GM20431 (cell line): Measurements from ENCODE around the gene SEMA3A.

ENCODE experiments used
- in situ Hi-C: fragments of 300-500 bp; cut with MseI, MboI; formaldehyde crosslinking; loops from one replicate; pipeline ENCODE4 v1.15.0; 2020; ENCODE audit warnings: low sequenced_read_pairs; ENCODE audit not compliant: unreplicated experiment

SEMA3A gene

DNA sequence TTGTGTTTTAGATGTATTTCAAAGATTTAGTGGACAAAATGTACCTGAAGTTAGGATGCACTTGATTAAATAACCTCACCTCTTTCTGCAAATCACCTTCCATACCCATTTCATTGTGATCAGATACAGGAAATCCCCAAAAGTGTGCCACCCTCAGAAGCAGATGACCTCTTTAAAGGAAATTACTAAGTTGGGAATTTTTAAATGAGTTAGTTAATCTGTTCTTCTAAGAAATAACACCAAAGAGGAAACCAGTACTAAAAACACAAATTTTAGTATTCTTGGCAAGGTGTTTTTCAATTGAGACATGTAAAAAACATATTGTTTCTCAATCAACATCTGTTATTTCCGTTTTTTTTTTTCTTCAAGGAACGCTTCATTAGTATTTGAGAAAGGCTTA, 4.6 kb upstream of the SEMA3A start:
- in situ Hi-C loops, result no loop called here

DNA sequence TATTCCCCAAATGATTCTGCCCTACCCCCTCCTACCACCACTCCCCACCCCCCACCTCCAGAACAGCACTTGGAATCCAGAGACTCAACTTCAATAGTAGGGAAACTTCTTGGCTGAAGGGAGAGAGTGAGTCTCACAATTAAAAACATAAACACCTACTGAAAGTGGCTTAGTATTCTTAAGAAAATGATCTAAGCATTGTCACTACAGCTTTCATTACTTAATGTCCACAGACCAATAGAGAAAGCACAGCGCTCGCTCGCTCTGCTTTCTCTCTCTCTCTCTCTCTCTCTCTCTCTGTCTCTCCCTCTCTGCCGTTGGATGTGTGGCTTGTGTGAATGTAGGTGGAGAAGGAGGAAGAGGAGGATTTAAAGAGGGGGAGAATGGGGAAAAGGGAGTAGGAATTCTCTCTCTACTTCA, 1.5 kb upstream of the SEMA3A start:
- in situ Hi-C loops, result no loop called here

DNA sequence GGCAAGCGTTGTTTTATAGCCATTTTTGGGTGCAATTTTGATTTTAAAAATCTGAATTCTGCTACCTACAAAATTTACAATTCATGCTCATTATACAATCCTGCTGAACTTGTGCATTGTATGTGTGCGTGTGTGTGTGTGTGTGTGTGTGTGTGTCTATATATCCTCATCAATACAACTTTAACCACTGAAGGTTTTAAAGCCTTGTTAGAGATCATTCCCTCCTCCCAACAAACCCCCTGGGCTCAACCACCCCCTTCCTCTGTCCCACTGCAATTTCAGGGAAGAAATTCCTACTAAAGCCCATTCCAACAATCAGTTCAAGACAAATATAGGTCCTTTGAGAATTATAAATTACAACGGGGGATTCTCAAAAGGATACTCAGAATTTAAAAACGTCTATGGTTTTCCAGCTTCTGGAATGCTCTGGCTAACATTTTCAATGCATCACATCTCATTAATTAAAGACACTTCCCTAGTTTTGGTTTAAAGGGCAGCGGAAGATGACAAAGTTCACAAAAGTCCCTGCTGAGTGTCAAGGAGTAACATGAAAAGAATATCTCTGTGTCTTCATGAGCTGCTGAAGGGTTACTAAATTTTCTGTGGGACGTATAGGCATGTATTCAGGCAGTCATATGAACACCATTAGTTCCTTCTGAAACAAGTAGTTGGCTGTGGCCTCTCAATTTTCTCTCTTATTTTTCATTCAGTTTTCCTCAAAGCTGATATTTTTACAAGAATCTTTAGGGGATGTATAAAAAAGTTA, 889 bp upstream of the SEMA3A start:
- in situ Hi-C loops, result no loop called here

DNA sequence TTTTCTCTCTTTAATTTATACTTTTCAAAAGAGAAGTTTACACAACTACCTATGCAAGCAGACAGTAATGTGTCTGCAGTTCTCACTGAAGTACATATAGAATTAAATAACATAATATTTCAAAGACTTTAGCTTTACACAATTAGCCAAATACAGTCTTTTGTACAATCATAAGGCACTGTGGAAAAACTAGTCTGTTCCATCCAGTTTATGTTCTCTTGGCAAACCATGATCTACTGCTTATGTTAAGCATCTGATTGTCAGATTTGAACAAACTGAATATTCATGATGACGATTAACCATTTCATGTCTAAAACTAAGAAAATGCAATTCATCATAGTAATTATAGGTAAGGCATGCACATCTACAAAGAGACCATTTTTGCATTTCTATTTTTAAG, 842 bp downstream of the SEMA3A start:
- in situ Hi-C loops, result no loop called here

DNA sequence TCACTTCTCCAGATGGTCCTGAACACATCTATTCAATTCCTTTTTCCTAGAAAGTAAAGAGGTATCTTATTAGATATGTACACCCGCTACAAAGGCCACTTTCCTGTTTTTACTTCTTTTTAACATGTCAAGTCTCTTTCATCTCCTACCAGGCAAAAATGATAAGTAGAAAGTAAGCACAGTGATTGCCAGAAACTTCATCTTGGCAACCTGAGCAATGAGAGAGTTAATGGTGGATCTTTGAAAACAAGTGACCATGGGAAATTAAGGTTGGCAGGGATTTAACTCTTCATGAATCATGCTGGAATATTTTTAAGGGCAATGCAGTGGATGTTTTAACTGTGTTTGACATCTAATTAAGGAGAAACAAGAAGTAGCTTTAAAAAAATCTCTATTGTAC, 2.7 kb downstream of the SEMA3A start:
- in situ Hi-C loops, result no loop called here

DNA sequence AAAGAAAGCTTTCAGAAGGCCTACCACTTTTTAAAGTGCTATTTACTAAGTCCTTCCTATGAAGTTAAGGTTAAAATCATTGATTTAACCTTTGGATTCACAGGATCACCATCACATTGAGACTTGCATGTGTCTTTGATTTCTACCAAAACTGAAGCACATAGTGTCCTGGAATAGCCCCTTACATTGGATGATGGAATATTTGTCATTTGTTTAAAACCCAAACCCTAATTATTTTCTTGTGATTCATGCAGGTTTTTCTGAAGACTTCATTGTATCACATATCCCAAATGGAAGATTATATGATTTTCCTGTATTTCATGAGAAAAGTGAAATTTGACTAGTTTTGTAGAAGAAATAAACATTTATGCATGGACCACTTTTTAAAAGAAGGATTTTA, 3.3 kb downstream of the SEMA3A start:
- in situ Hi-C loops, result no loop called here

DNA sequence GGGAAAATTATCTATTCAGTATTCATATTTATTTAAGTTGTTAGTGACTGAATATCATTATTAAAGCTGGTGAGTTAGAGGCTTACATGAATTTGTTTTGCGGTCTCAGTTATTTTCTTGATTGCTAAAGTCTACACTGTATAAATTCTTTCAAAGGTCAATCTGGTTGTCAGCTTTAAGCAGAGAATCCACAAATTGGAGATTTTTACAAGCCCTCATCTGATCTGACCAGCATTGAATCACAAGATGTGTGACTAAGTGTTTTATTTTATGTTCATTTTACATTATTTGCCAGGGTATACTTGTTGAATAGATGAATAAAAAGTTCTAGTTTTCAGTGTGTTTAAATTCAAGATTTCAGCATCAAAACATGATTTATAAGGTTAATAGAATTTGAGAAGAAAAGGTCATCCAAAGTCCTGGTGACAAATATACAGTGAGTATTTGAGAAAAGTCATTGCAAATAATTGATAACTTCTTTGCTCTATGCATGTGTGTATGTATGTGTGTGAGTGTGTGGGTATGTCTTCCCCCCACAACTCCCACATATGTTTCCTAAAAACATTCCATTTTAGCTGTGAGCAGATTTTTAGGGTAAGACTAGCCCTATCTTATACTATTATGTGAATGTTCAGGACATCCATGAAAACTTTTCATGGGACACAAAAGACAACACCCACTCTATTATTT, 4.4 kb downstream of the SEMA3A start:
- in situ Hi-C loops, result no loop called here

DNA sequence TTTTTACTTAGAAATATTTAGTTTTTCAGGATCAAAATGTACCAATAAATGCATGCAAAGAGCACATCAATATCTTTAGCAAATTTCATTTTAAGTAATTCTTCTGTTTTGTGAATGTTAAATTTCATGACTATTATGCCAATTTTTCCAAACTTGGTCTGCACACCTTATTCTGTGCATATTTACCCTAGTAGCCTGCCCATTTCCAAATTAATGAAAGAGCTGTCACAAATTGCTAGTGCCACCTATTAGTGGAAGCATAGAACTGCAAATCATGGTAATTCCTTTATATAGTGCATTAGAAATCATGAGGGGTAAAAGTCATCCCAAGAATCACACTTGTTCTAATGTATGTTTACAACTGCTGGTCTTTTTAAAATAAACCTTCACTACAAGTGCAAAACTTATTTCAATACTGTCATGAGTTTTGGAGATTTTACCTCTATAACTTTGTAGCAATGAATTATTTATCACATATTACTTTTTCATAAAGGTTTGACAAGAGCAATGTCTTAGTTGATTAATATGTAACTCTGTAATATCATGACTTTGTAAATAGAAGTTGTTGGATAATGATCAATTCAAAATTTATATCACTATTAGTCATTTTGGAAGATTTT, 5.7 kb downstream of the SEMA3A start:
- in situ Hi-C loops, result no loop called here

DNA sequence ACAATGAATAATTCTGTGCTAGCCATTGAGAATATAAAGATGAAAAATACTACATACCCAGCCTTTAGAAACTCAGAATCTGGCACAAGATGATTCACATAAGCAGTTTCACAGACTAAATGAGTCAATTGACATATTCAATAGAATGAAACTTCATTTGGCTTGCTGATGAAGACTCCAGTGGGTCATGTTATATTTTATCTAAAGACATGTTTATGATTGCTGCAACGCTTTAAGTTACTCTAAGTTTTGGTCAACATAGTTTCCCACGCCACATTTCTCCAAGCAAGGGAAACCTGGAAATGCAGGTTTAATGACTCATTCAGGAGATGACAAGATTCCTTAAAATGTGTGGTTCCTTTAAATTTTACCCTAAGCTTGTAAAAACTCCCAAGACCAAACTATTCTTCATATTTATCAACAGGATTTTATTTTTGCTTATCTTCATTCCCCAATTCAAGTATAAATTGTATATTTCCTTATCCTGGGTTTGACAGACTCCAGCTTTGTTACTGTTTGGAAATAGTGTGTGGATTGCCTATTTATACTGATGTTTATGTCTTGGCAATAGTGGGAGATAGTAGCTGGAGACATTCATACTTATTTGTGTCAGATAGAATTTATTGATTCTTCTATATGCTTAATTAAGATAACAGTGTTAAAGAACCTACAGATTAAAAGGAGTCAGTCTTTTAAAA, 6.6 kb downstream of the SEMA3A start:
- in situ Hi-C loops, result no loop called here

DNA sequence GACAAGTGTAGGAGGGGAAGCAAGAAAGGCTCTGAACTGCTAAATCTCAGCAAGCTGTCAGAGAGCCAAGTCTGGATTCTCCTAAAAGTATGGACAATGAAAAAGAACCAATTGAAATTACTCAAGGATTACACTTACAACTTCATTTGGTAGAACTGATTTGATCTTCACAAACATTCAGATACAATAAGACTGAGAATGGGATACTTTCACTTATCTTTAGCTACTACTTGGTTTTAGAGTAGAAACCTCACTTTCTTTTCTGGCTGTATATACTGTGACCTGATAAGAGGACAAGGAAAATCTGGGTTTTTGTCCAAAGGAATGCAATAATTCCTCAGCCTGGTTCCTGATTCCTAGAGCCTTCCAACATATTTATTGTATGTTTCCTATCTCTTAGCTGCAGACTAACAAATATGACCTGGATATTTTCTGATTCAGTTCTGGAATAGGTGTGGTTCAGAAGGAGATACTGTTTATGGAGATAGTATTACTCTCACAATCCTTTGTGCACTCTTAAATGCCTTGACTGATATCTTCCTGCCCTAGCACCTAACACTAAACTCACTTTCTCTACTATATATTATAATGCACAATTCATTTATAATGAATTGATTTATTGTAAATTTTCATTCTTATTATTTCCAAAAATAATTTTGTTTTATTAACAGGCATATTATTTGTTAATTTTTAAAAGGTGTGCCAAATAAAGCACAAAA, 7.3 kb downstream of the SEMA3A start:
- in situ Hi-C loops, result no loop called here

DNA sequence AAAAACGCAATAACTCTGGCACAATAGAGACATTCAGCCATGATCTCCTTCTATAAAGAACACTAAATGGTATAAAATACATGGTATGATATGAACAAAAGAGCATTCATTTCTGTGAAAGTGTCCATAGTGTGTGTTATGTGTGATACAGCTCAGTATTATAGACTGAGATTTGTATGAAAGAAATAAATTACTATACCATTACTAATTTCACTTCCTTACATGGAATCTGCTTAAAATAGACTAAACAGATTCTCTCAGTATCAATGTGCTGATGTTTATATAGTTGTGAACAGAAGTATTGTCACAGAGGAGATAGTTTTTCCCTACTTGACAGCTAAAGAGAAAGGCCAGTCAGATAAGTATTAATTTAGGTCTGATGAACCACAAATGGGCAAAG, 10.8 kb downstream of the SEMA3A start:
- in situ Hi-C loops, result no loop called here

DNA sequence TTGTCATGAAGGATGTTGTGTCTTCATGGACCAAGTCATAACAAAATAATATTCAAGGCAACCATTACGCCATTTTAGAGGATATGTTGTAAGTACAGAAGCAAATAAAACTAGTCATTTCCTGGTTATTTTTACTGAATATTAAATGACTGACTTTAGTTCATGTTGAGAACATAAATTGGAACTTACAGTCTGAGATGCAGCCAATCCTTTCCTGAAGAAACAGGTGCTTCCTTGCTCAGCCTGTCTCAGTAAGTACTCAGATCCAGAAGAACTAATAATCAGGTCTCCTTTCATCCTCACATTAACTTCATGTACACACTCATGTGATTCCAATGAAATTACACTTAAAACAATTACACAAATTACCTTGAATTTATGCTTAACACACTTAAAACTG, 12.3 kb downstream of the SEMA3A start:
- in situ Hi-C loops, result no loop called here

DNA sequence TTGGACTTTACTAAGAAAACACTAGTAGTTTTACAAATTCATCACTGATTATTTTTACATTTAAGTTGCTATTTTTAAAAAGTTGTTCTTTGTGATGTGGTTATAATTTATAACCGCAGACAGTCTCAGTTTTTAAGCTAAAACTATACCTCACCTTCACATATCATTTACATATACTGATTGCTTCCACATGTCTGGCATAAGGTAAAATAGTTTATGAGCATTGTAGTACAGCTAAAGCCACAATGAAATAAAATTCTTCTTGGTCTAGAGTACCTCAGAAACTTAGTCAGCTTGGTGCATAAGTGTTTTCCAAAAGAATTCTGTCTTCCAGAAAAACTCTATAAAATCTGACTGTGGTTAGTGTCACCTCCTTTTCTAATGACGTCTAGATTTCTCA, 13.0 kb downstream of the SEMA3A start:
- in situ Hi-C loops, result no loop called here

DNA sequence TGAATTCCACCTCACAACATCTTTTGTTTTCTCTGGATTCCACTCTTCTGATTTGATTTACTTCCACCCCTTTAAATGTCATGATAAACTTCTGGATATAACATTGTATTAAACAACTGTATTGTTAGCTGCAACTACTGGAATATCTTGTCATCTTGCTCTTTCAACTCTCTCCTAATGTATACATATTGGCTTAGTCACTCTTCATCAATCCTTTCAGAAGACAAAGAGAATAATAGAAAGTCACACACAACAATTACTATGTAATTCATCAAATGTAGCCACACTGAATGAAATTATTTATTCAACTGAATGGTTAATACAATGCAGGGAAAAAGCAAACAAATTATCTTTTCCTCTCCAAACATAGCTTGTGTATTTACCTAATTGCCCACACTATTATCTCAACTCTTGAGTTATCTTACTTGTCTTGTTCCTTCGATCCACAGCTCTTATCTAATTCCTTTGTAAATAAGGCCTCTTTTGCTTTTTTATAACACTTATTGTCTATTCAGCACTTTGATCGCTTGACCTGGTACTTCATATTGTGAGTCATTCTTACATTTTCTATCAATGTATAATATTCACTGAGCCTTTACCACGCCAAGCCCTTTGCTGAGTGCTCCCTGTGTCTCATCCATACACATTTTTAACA, 16.7 kb downstream of the SEMA3A start:
- in situ Hi-C loops, result no loop called here

DNA sequence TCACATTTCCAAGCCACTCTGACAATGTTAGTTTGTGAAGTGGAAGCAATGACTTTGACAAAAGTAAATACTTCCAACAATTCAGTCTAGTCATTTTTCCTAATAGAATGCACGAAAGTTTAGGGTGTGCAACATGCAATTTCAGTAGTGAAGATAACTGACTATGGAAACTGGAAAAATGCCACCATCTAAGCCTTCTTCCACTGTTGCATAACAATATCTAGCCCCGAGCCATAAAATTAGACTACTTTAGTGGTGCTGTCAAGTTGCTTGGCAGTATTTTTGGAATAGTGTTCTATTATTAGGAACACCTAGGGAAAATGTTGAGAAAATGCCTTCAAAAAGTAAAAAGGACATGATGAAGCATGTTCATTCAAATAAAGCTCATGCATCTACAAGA, 17.9 kb downstream of the SEMA3A start:
- in situ Hi-C loops, result no loop called here

DNA sequence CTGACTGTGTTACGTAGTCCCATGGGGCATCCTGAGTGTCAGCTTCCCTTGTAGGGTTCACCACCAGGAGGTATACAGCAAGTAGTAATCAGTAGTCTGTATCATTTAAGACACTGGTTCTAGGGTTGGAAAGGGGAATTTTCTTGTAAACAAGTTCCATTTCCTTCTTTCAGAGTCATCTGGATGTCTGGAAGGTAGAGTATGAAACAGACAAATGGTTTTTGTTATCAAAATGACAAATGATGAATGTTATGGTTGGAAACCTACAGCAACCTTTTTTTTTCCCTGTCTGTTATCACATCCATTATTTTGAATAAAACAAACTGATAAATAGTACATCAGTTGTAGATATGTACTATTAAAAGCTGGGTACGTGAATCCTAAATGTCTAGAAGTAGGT, 19.1 kb downstream of the SEMA3A start:
- in situ Hi-C loops, result no loop called here

DNA sequence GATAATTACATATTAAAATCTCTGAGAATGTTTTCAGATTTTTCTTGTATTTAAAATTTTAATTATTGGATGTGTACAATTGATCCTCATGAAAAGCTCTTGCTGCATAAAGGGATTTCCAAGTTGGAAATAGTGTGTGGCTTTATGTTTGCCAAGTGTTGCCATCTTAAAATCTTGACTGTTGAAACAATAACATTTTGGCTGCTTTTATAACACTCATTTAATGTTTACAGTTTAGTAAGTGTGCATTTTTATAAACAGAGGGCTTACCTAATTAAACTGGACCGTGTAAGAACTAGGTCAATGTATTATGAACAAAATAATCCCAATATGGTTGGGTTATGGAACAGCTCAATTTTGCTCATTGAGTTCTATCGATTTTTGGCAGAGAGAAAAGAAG, 23.9 kb downstream of the SEMA3A start:
- in situ Hi-C loops, result no loop called here

DNA sequence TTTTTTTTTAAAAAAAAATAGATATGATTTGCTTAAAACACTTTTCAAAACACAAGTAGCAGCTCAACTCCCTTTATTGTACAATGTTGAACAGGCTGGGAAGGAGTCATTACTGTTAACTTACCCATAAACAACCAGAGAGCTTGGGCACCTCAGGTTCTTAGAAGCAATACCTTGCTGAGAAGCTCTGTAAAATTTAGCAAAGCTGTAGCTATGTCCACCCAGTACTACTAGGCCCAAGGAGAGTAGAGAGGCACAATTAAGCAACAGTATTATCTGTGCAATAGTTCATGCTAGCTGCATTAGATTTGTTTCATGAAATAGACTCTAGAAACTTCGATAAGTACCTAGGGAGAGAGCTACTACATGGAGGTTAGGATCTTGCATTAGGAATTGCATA, 32.0 kb downstream of the SEMA3A start:
- in situ Hi-C loops, result no loop called here

DNA sequence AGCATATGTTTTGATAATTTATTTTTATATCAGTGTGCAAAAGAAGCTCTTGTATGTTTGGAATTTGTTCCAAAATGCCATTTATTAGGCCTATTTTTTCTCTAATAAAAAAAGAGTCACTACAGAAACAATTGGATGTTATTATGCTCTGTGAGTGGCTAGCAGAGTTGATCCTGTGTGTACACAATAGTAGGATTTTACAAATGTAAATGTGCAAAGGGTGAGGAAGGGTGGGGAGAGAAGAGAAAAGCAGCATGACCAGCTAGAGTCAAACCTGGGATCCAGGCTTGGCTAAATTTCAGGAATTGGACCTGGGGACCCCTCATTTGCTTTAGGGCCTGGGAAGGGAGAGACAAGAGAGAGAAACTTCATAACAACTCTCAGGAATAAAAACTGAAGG, 32.5 kb downstream of the SEMA3A start:
- in situ Hi-C loops, result no loop called here

DNA sequence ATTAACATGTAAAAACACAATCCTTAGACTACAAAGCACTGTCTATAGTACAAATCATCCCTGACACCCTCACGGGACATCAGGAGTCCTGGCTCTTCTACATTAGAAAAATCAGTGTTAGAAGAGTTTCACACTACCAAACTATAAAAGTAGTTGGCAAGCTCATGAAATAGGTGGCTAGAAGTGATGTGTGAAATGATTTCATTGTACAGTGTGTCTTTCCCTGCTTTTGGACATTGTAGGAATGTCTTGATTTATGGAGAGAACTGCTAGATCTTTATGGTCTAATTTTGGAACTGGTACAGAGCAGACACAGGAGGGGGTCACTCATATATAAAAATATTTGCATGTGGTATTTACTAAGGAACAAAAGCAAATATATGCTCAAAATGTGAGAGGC, 33.2 kb downstream of the SEMA3A start:
- in situ Hi-C loops, result no loop called here
